T47D (cell line): ENCODE results near the gene PFKFB3.

ENCODE experiments used
- DNase-seq, 2 experiments: peaks; one replicate each; pipeline versions ENCODE4 v3.0.0 to v3.0.0-alpha.2; 2011 to 2012; ENCODE audit warnings: low read depth in 1 of 2, low spot score in 1 of 2
- JUND ChIP-seq: IDR thresholded peaks from 2 replicates; pipeline ENCODE4 v1.6.1; 2012; ENCODE audit warnings: low read depth
- in situ Hi-C: cut with HindIII; loops from 2 replicates; pipeline ENCODE4 v1.10.0; 2016; ENCODE audit warnings: low sequenced_read_pairs, low pct_unique_long_range_greater_than_20kb

PFKFB3 gene

DNA sequence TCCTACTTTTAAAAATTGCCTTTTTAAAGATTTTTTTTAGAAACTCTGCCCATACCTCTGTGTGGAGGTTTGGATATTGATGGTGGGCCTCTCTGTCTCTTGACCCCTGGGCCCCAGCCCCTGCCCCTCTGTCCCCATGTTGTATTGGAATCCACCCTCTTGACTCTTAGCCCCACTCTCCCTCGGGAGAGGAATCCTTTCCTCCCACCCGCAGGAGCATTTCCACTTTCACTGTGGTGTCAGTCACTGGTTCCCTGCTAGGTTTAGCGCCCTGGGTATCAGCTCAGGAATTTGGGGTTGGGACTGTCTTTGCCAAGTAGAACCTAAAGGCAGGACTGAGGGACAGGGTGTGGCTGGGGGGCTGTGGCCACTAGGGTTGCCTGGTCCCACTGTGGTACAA lies 10.1 kb downstream of the PFKFB3 start:
- in situ Hi-C loops: no loop called here
- peak in 1 of 2 experiments; percentile 10 for DNase-seq
- TF ChIP-seq JUND: no peak

DNA sequence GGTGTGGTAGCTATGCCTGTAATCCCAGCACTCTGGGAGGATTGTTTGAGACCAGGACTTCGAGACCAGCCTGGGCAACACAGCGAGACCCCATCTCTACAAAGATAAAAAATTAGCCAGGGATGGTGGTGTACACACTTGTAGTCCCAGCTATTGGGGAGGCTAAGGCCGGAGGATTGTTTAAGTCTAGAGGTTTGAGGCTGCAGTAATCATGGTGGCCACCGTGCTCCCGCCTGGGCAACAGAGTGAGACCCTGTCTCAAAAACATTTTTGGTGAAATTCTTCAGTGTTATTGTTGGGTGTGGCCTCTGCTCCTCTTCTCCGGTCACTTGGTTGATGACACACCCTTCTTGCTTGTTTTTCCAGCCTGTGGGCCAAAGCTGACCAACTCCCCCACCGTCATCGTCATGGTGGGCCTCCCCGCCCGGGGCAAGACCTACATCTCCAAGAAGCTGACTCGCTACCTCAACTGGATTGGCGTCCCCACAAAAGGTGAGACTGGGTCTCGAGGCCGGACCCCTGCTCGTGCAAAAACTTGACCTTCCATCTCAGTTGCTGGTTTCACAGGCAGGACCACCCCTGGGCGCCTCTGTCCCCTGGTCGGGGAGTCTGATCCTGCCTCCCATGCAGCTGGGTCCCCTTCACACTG lies 10.6 kb downstream of the PFKFB3 start:
- in situ Hi-C loops: no loop called here
- TF ChIP-seq JUND: no peak
- no peak for DNase-seq

DNA sequence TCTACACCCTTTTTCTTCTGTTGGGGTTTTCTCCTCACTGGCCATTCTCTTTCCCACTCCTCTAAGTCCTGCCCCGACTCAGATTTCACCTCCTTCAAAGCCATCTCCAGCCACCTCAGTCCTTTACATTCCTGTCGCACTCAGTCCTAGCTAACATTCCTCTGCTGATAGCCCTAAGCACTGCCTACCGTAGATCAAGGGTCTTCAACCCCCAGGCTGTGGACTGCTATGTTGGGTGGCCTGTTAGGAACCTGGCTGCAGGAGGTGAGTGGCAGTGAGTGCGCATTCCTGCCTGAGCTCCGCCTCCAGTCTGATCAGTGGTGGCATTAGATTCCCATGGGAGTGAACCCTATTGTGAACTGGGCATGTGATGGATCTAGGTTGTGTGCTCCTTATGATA lies 11.2 kb downstream of the PFKFB3 start:
- DNase-seq: no peak

DNA sequence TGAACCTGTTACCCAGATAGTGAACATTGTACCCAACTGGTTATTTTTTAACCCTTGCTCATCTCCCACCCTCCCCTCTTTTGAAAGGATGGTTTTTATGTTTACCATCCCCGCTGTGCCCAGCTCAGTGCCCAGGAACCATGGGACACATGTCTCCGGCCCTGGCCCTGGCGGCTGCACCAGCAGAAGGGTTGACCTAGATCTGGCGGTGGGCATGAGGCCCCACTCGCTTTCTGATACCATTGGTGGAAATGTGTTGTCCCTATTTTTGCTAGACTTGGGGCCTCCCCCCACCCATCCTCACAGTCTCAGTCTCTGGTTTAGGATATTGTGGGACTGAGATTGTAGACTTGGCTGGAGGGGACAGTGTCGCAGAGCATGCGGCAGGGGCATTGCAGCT lies 11.9 kb downstream of the PFKFB3 start:
- TF ChIP-seq JUND: no peak
- in situ Hi-C loops: no loop called here
- no peak for DNase-seq

More for the DNA sequence above, 11.2 kb downstream of the PFKFB3 start:
- in situ Hi-C loops: no loop called here
- no peak for TF ChIP-seq JUND

DNA sequence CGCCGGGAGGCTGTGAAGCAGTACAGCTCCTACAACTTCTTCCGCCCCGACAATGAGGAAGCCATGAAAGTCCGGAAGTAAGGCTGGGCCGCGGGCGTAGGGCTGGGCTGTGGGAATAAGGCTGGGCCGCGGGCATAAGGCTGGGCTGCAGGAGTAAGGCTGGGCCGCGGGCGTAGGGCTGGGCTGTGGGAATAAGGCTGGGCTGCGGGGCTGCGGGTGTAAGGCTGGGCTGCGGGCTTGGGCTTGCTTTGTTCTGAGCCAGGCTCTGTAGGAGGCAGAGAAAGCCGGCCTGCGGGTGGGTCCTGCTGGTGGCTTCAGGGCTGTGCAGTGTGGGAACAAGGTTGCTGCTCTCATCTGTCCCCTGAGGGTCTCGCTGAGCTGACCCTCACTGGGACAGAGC lies 12.5 kb downstream of the PFKFB3 start:
- TF ChIP-seq JUND: no peak
- in situ Hi-C loops: no loop called here
- DNase-seq: no peak

DNA sequence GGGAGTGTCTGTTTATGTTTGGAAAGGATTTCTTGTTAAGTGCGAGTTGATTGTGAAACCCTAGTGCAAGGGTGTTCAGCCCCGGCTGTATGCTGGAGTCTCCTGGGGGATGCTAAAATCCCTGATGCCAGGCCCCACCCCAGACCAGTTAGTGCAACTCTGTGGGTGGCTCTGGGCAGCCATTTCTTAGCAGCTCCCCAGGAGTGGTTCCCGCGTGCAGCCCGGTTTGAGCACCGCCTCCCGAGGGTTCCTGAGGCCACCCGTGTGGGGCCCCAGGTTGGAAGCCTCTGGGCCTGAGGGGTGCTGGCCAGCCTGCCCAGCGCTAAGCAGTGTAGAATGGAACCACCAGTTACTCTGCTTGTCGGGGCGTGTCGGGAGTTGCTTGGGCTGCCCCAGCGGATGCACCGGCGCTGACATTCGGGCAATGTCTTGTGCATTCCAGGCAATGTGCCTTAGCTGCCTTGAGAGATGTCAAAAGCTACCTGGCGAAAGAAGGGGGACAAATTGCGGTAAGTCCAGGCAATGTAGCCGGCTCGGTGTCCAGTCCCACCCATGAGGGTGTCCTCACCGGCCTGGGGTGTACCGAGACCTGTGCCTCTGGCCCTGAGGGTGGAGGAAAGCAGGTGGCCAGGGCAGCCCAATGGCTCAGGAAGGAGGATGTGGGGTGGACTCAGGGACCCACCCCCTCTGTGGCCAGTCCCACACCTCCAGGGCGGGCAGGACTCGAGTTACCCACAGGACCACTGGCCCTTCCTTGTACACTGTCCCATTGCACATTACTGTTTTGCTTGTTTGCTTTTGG lies 13.2 kb downstream of the PFKFB3 start:
- TF ChIP-seq JUND: no peak
- in situ Hi-C loops: no loop called here
- DNase-seq: no peak

DNA sequence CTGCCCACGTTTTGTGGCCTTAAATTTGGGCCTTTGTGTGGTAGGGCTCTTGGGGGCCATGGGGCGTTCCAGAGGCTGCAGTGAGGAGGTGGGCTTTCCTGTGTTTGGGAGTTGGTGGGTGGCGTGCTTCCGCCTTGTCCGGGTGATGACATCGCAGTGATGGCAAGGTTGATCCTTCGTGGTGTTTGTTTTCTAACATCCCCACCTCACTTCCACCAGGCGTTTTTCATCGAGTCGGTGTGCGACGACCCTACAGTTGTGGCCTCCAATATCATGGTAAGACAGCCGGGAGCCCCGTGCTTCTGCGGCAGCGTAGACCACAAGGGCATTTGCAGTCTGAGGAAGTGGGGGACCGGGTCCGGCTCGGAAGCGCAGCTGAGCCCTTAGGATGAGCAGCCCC lies 14.2 kb downstream of the PFKFB3 start:
- TF ChIP-seq JUND: no peak
- in situ Hi-C loops: no loop called here
- DNase-seq: no peak

DNA sequence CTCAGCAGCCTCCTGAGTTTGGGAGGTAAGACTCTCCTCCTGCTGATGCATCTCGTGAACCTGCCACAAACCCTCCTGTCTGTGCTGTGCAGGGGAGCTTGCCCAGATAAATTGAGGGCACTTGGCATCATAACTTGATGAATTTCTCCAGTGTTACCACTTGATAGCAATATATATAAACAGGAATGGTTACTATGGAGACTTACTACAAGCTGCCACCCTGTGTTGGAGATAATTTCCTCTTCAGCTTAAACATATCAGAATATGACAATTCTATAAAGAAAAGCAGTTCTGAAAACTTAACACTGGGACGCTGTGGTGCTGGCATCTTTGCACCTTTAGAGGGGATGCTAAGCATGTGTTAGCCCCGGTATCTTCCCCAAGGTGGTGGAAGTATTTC lies 14.9 kb downstream of the PFKFB3 start:
- no peak for TF ChIP-seq JUND
- in situ Hi-C loops: no loop called here
- no peak for DNase-seq

DNA sequence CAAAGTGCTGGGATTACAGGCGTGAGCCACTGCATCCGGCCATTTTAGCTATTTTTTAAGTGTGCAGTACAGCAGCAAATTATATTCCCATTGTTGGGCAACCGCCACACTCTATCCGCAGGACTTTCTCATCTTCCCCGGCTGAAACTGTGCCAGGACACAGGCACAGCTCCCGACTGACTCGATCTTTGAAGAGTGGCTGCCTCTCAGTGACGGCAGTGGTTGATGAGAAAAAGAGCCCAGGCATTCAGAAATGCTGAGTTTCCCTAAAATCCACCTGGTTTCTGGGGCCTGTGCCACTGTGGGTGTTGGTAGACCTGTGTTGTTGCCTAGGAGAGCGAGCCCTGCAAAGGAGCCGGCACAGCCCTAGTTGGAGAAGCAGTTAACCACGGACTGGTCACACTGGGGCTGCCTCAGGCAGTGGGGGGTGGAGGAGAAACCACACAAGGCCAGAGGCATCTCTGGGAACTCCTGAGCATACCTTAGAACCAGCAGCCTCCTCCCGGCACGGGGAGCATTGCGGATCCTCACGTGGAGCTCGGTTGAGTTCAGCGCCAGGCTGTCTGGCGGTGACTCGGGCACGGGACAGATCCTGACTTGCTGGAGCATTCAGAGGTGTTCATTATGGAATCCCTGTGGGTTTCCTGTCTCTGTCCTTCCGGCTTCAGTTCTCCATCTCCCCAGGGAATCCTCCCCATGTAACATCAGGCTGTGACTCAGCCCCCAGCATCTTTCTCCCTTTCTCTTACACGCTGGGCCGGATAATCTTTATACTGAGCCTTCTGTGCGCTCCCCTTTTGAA lies 16.2 kb downstream of the PFKFB3 start:
- no peak for DNase-seq
- no peak for TF ChIP-seq JUND
- in situ Hi-C loops: no loop called here

DNA sequence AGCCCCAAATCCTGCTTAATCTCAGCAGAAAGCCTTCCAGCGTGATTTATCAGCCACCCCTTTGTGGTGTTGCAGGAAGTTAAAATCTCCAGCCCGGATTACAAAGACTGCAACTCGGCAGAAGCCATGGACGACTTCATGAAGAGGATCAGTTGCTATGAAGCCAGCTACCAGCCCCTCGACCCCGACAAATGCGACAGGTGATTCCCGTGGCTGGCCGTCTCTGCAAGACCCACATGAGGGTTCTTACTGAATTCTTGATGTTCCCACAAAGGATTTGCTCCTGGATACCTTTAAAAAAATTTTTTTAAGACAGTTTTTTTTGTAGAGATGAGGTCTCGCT lies 16.7 kb downstream of the PFKFB3 start:
- TF ChIP-seq JUND: no peak
- no peak for DNase-seq
- in situ Hi-C loops: no loop called here

DNA sequence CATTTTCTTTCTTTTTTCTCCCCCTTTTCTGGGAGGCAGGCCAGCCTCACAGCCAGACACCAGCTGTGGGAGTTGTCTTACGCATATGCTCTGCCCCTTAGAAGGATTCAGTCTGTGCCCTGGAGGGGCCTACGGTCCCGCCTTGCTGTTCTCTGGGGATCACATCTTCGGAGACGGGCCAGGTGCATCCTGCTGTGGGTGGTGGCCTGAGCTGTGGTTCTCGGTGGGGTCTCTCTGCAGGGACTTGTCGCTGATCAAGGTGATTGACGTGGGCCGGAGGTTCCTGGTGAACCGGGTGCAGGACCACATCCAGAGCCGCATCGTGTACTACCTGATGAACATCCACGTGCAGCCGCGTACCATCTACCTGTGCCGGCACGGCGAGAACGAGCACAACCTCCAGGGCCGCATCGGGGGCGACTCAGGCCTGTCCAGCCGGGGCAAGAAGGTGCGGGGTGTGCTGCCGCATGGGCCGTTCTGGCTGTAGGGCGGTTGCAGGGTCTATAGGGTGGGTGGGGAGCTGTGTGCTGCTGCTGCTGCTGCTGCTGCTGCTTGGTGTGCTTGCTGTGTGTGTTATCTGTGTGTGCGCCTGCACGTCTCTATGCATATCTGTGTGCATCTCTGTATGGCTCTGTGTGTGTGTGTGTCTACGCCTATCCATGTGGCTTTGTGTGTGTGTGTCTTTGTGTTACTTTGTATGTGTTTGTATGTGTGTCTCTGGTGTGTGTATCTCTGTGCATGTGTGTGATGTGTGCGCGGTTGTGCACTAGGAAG lies 17.9 kb downstream of the PFKFB3 start:
- no peak for DNase-seq
- in situ Hi-C loops: no loop called here
- no peak for TF ChIP-seq JUND

DNA sequence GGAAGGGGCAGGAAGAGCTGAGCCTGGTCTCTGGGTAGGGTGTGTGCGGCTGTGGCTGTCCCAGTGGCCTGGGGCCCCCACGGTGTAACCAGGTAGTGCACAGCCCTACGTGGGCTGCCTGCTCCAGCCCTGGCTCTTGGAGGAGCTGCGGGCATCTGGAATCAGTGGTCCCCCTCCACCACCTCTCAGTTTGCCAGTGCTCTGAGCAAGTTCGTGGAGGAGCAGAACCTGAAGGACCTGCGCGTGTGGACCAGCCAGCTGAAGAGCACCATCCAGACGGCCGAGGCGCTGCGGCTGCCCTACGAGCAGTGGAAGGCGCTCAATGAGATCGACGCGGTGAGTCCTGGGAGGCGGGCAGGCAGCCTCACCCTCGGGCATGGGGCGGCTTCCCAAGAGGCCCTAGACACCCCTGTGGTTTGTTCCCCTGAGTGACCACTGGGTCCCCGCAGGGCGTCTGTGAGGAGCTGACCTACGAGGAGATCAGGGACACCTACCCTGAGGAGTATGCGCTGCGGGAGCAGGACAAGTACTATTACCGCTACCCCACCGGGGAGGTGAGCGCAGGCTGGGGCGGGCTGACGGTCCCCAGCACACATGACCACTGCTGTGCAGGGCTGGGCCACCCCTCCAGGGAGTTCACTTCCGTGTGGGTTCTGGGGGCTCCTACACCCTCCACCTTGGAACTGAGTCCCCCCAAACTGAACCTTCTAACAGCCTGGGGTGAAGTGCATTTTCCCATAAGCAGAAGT lies 18.6 kb downstream of the PFKFB3 start:
- in situ Hi-C loops: no loop called here
- no peak for DNase-seq
- no peak for TF ChIP-seq JUND
